ENCODE measurements around the gene SIGLEC6. TPM values are rescaled to one million over a fixed set of nuclear protein-coding genes. Genes with fewer than 3 reads are reported as not detected.

The SIGLEC6 gene
- total RNA-seq, 4 donors from 2014 or later = 0.55 to 4.4 (median 1.7) TPM; not detected in 1

DNA sequence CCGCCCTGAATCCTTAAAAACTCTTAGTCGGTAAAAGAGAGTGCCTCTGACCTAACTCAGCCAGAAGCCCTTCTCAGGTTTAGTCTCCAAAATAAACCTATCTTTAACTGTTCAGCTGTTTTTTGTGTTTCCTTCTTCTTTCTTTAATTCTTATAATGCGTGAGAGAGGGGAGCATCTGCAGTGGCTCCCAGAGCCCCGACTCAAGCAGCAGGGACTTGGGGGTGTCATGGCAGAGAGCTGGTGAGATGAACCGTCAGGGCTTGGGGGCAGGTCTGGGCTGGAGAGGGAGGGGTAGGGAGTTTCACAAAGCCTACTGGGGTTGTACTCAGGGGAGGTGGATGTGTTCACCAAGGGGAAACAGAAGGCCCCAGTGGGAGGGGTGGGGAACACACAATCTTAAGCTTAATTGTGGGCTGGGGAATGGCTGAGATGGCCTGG lies 16.8 kb upstream of the SIGLEC6 start:
- Histone ChIP-seq H3K4me1 (no peaks in the 10 kb centered on the region), H3K4me3 (no peak overlapping the region), H3K36me3 (no peaks in the 10 kb centered on the region), H3K9me3 (no peaks in the 10 kb centered on the region), H3K27me3 (peaks cover 3% of the 10 kb centered on the region), H3K27ac (no peak overlapping the region)
- in situ Hi-C loops (cut with MboI; ENCODE audit: low pct_ligation_motif_present in 1 of 4, low pct_unique_long_range_greater_than_20kb in 1 of 4, low sequenced_read_pairs in 3 of 4) = no loop called here
- TF ChIP-seq, protein P1, sequence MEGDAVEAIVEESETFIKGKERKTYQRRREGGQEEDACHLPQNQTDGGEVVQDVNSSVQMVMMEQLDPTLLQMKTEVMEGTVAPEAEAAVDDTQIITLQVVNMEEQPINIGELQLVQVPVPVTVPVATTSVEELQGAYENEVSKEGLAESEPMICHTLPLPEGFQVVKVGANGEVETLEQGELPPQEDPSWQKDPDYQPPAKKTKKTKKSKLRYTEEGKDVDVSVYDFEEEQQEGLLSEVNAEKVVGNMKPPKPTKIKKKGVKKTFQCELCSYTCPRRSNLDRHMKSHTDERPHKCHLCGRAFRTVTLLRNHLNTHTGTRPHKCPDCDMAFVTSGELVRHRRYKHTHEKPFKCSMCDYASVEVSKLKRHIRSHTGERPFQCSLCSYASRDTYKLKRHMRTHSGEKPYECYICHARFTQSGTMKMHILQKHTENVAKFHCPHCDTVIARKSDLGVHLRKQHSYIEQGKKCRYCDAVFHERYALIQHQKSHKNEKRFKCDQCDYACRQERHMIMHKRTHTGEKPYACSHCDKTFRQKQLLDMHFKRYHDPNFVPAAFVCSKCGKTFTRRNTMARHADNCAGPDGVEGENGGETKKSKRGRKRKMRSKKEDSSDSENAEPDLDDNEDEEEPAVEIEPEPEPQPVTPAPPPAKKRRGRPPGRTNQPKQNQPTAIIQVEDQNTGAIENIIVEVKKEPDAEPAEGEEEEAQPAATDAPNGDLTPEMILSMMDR (IDR thresholded peaks at IDR 0.05) = no peak
- no peak for TF ChIP-seq POLR2A (IDR thresholded peaks at IDR 0.05)
- TF ChIP-seq POLR2AphosphoS5 (IDR thresholded peaks at IDR 0.05) = no peak
- no peak for TF ChIP-seq EP300 (IDR thresholded peaks at IDR 0.05; ENCODE audit: low read depth)
- WGBS, 2 donors (ENCODE audit: low coverage in 1 of 2) = 66 to 67% methylated on average over 4 to 5 of the region's 5 CpGs
- DNase-seq = no peak
- intact Hi-C loops (cut with DNase I; ENCODE audit: low total_unique reads) = no loop called here

DNA sequence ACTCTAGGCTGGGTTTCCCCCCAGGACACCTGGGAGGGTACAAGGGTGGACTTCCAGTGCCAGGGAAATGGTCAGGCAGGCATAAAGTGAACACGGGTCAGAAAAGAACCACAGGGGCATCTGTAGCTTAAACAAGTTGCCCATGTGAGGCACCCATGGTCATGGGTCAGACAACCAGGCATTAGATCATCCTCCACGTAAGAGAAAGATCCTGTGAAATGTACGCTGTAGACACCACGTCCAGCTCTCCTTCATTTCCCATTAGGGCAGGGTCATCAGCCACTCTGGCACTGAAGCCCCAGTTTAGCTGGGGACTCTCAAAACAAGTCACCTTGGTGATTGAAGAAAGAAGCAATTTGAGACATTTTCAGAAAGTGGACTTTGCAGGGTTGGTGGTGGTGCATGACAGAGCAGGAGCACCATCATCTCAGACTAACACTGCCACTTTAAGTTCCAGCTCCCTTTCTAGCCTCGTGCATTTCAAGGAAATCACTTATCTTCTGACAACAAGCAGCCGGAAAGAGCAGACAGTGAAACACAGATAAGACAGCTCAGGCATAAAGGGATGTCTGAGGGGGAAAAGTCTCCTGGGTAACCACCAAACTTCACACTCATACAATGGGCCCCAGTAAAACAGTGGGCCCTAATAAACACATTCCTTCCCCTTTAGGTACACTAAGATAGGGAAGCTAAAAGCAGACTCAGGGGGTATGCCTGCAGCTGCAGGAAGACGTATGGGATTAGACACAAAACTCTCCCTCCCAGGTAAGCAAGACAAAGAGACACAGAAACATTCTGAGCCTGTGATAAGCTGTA lies 16.1 kb upstream of the SIGLEC6 start:
- Histone ChIP-seq H3K4me3 (no peak overlapping the region), H3K9me3 (no peaks in the 10 kb centered on the region), H3K27me3 (peaks cover 3% of the 10 kb centered on the region), H3K36me3 (no peaks in the 10 kb centered on the region), H3K4me1 (no peaks in the 10 kb centered on the region), H3K27ac (no peak overlapping the region)
- 48 to 49% methylated on average over 5 to 7 of the region's 7 CpGs for WGBS, 2 donors (ENCODE audit: low coverage in 1 of 2)
- DNase-seq = no peak
- in situ Hi-C loops (cut with MboI; ENCODE audit: low pct_ligation_motif_present in 1 of 4, low pct_unique_long_range_greater_than_20kb in 1 of 4, low sequenced_read_pairs in 3 of 4) = no loop called here
- TF ChIP-seq POLR2A (IDR thresholded peaks at IDR 0.05) = no peak
- TF ChIP-seq POLR2AphosphoS5 (IDR thresholded peaks at IDR 0.05) = no peak
- no peak for TF ChIP-seq EP300 (IDR thresholded peaks at IDR 0.05; ENCODE audit: low read depth)
- TF ChIP-seq, protein P1 (IDR thresholded peaks at IDR 0.05) = no peak
- intact Hi-C loops (cut with DNase I; ENCODE audit: low total_unique reads) = no loop called here

DNA sequence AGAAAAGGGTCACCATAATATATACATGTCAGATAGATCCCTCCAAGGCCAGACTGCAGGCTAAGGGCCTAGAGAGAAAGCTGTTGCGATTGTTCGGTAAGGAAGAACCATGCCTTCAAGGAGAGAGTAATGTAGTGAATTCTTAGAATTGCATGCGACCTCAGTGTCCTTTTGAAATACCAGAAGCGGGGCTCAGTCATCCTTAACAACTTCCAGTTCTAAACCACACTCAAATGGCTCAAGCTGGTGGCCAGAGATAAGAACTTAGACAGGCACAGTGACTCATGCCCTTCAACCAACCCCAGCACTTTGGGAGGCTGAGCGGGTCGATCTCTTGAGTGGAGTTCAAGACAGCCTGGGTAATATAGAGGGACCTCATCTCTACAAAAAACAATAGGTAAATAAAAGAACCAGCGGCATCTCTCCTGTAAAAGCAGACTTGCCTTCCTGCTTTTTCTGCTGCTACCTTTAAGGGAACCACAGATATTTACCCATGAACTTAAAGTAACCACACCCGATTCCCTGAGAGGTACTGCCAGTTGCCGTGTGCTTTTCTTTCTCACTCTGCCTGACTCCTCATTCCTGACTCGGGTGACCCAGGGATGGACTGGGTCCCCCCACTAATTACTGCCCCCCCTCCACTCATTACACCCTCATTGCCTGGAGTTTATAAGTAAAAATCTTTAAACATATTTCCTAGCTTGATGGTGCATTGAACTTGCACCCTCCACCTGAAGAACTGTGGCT lies 15.4 kb upstream of the SIGLEC6 start:
- H3K4me1 ChIP-seq = no peaks in the 10 kb centered on the region
- WGBS, 2 donors (ENCODE audit: low coverage in 1 of 2) = 62 to 92% methylated on average over 2 to 10 of the region's 10 CpGs
- H3K27me3 ChIP-seq = peaks cover 3% of the 10 kb centered on the region
- H3K9me3 ChIP-seq = no peaks in the 10 kb centered on the region
- H3K36me3 ChIP-seq = no peaks in the 10 kb centered on the region
- in situ Hi-C loops (cut with MboI; ENCODE audit: low pct_ligation_motif_present in 1 of 4, low pct_unique_long_range_greater_than_20kb in 1 of 4, low sequenced_read_pairs in 3 of 4) (no loop called here), intact Hi-C loops (cut with DNase I; ENCODE audit: low total_unique reads) (no loop called here)
- no peak overlapping the region for H3K27ac ChIP-seq
- no peak for DNase-seq
- H3K4me3 ChIP-seq = no peak overlapping the region
- TF ChIP-seq POLR2A (IDR thresholded peaks at IDR 0.05) (no peak), EP300 (IDR thresholded peaks at IDR 0.05; ENCODE audit: low read depth) (no peak), POLR2AphosphoS5 (IDR thresholded peaks at IDR 0.05) (no peak)
- TF ChIP-seq, protein P1 (IDR thresholded peaks at IDR 0.05) = no peak

DNA sequence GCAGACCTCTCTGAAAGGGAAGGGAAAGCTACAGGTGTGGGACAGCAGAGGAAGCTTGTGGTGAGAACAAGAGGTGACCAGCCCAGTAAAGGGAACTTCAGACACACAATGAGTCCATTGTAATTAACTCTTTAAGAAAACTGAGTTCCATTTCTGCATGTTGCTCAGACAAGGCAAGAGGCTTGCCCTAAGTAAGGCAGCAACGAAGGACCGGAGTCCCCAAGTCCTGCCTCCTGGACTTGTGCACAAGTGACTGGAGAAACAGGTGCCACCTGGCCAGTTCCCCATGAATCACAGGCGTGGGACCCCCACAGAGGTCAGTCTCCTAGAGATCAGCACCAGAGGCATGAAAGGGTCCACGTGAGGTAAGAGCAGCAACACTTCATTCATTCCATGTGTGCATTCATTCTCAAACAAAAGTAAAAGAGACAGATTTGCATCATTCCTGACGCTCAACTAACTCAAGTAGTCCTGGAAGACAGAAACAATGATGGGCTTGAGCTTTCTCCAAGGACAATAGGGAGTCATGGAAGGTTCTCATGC lies 14.7 kb upstream of the SIGLEC6 start:
- DNase-seq = no peak
- WGBS, 2 donors (ENCODE audit: low coverage in 1 of 2) = 51 to 64% methylated on average over 2 to 5 of the region's 5 CpGs
- Histone ChIP-seq H3K4me3 (no peak overlapping the region), H3K36me3 (no peaks in the 10 kb centered on the region), H3K27me3 (peaks cover 3% of the 10 kb centered on the region), H3K27ac (no peak overlapping the region), H3K4me1 (no peaks in the 10 kb centered on the region), H3K9me3 (no peaks in the 10 kb centered on the region)
- TF ChIP-seq, protein P1 (IDR thresholded peaks at IDR 0.05) = no peak
- no peak for TF ChIP-seq EP300 (IDR thresholded peaks at IDR 0.05; ENCODE audit: low read depth)
- TF ChIP-seq POLR2A (IDR thresholded peaks at IDR 0.05) = no peak
- no peak for TF ChIP-seq POLR2AphosphoS5 (IDR thresholded peaks at IDR 0.05)
- intact Hi-C loops (cut with DNase I; ENCODE audit: low total_unique reads) = no loop called here
- in situ Hi-C loops (cut with MboI; ENCODE audit: low pct_ligation_motif_present in 1 of 4, low pct_unique_long_range_greater_than_20kb in 1 of 4, low sequenced_read_pairs in 3 of 4) = no loop called here

All from transverse colon (tissue), 4 donors.